VCaP (cell line): ENCODE data around the gene SLAMF1.

Experiments used
- H3K27ac ChIP-seq: fragments of 450-650 bp; 2 replicates; pipeline ENCODE4 v1.5.1; 2017
- CTCF ChIP-seq: fragments of 450-650 bp; conservative IDR thresholded peaks from 2 replicates; pipeline ENCODE4 v1.5.1; 2017; ENCODE audit warnings: mild to moderate bottlenecking, moderate library complexity

SLAMF1 gene

DNA sequence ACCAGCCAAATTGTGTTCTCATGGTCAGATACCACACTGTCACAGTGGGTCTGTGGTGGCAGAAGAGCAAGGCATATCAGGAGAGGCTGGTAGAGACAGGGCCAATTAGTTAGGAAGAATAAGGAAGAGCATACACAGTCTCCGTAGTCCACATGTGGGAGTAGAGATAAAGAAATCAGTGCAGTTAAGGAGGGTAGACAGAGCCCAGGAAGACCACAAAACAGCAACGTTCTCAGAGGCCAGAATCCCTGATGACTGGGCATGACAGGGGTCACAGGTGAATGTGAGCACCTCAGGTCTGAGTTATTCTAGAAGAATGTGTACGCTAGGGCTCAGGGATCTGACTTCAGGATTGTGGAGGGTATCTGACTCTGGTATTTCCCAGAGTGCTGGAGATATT is 33.0 kb upstream of the SLAMF1 start:
- TF ChIP-seq CTCF: no peak
- no peak overlapping the region for H3K27ac ChIP-seq

DNA sequence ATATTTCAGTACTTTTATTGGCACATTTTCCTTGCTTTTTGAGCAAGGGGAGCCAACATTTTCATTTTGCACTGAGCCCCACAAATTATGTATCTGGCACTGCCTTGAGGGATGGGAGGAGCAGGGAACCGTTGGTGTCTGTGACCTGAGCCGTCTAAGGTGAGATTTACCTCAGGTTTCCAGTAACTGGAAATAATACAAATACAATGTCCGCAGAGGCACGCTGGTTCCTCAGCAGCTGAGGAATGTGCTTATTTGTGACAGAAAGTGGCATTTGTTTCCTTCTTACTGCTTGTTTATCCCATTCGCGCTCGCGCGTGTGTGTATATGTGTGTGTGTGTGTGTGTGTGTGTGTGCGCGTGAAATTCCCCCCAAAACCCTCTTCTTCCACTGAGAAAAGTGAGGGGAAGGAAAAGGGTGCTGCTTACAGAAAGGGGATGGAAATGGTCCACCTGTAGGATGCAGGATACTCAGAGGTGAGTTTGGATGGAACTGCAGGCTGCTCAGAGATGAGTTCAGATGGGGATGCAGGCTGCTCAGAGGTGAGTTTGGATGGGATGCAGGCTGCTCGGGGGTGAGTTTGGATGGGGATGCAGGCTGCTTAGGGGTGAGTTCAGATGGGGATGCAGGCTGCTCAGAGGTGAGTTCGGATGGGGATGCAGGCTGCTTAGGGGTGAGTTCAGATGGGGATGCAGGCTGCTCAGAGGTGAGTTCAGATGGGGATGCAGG is 30.2 kb upstream of the SLAMF1 start:
- no peak overlapping the region for H3K27ac ChIP-seq
- TF ChIP-seq CTCF: no peak

GRCh38 chr1:160675641-160676410 is 29.0 kb upstream of the SLAMF1 start:
- no peak overlapping the region for H3K27ac ChIP-seq
- peak; percentile 94 for TF ChIP-seq CTCF

DNA sequence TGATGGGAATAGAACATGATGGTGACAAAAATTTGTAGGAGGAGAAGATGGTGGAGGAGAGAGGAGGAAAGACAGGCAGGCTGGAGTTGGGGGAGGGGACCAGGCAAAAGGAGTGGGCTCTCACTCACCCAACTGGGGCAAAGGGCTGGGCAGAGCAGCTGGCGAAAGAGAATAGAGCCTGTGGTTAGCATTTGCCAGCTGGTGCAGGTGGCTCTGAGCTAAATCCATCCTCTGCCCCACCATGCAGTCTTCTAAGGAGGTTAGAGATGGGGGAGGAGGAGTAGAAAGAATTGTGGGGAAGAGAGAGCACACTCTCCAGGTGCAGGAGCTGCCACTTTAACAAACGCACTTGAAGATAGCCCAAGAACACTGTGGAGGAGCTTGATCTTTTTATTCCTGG is 27.6 kb upstream of the SLAMF1 start:
- no peak overlapping the region for H3K27ac ChIP-seq
- TF ChIP-seq CTCF: no peak

GRCh38 chr1:160672789-160673695 is 26.2 kb upstream of the SLAMF1 start:
- TF ChIP-seq CTCF: no peak
- H3K27ac ChIP-seq: no peak overlapping the region

- H3K27ac ChIP-seq: no peak overlapping the region
- no peak for TF ChIP-seq CTCF
These were observed 25.0 kb upstream of the SLAMF1 start for GRCh38 chr1:160671603-160672517.
